BLaER1 treated with 17β-estradiol and CSF1 and Interleukin-3, amounts not matched to agents 10 nM and 100 nM (cell line): ENCODE measurements around the gene C12orf57.

Experiments used
- H3K27ac ChIP-seq, 11 experiments: shearing (Covaris generic); formaldehyde crosslinking; 2 replicates each; pipeline ENCODE4 v1.8.1; 2022
- H3K27me3 ChIP-seq, 11 experiments: shearing (Covaris generic); formaldehyde crosslinking; 2 replicates each; pipeline ENCODE4 v1.8.1; 2022
- H3K36me3 ChIP-seq, 11 experiments: shearing (Covaris generic); formaldehyde crosslinking; 2 replicates each; pipeline ENCODE4 v1.8.1; 2022
- H3K4me1 ChIP-seq, 10 experiments: shearing (Covaris generic); formaldehyde crosslinking; 2 replicates each; pipeline ENCODE4 v1.8.1; 2022
- H3K4me2 ChIP-seq, 11 experiments: shearing (Covaris generic); formaldehyde crosslinking; 2 replicates each; pipeline ENCODE4 v1.8.1; 2022
- H3K4me3 ChIP-seq, 10 experiments: shearing (Covaris generic); formaldehyde crosslinking; 2 replicates each; pipeline ENCODE4 v1.8.1; 2022
- H3K9ac ChIP-seq, 11 experiments: shearing (Covaris generic); formaldehyde crosslinking; 2 replicates each; pipeline ENCODE4 v1.8.1; 2022
- H3K9me3 ChIP-seq, 11 experiments: shearing (Covaris generic); formaldehyde crosslinking; replicated peaks in 1 of 11; 2 replicates each; pipeline ENCODE4 v1.8.1; 2022
- H4K20me1 ChIP-seq, 11 experiments: shearing (Covaris generic); formaldehyde crosslinking; 2 replicates each; pipeline ENCODE4 v1.8.1; 2022
- Cebpa-rat ChIP-seq, 11 experiments: shearing (Covaris generic); IDR thresholded peaks; 2 replicates each; pipeline ENCODE4 v1.8.1; 2022

Gene C12orf57

GRCh38 chr12:6937481-6938352 is 6.1 kb upstream of the C12orf57 start:
- Histone ChIP-seq H3K36me3 (peaks cover 33 to 86% (median 74%) of the 10 kb centered on the region in 11 experiments), H3K4me2 (peak overlapping the region; percentile 91 to 100 (median 98))

GRCh38 chr12:6938353-6939190 is 5.2 kb upstream of the C12orf57 start:
- H3K36me3 ChIP-seq, result peaks cover 30 to 77% (median 66%) of the 10 kb centered on the region in 11 experiments

More at GRCh38 chr12:6937481-6938352, 6.1 kb upstream of the C12orf57 start:
- no peak for TF ChIP-seq Cebpa-rat (IDR thresholded peaks at IDR 0.05)
- no peaks in the 10 kb centered on the region for H3K9me3 ChIP-seq
- peaks cover 56 to 81% (median 70%) of the 10 kb centered on the region in 10 experiments for H3K4me1 ChIP-seq
- H3K9ac ChIP-seq, result peak overlapping the region; percentile 87 to 98 (median 97)
- H3K4me3 ChIP-seq, result peak overlapping the region; percentile 69 to 92 (median 79)
- H3K27ac ChIP-seq, result peak overlapping the region; percentile 82 to 97 (median 94)
- H4K20me1 ChIP-seq, result peaks cover 0 to 38% (median 12%) of the 10 kb centered on the region in 11 experiments; a peak in 9 of 22 replicates
- H3K27me3 ChIP-seq, result no peaks in the 10 kb centered on the region

GRCh38 chr12:6939191-6939540 is 4.7 kb upstream of the C12orf57 start:
- Histone ChIP-seq H3K9me3 (no peaks in the 10 kb centered on the region), H3K4me2 (peak overlapping the region in 2 of 11 experiments; percentile 99; a peak in 3 of 22 replicates), H3K4me1 (peaks cover 52 to 73% (median 62%) of the 10 kb centered on the region in 10 experiments), H3K9ac (peak overlapping the region in 10 of 11 experiments; percentile 1 to 98 (median 96); a peak in 15 of 22 replicates), H4K20me1 (peaks cover 0 to 26% (median under 1%) of the 10 kb centered on the region in 11 experiments; a peak in 6 of 22 replicates), H3K27me3 (no peaks in the 10 kb centered on the region), H3K4me3 (no peak overlapping the region), H3K27ac (peak overlapping the region in 9 of 11 experiments; percentile 85 to 97 (median 96); a peak in 14 of 22 replicates), H3K36me3 (peaks cover 24 to 71% (median 60%) of the 10 kb centered on the region in 11 experiments)
- no peak for TF ChIP-seq Cebpa-rat (IDR thresholded peaks at IDR 0.05)

More at GRCh38 chr12:6938353-6939190, 5.2 kb upstream of the C12orf57 start:
- H4K20me1 ChIP-seq, result peaks cover 0 to 32% (median 7%) of the 10 kb centered on the region in 11 experiments; a peak in 8 of 22 replicates
- H3K9me3 ChIP-seq, result no peaks in the 10 kb centered on the region
- no peaks in the 10 kb centered on the region for H3K27me3 ChIP-seq
- H3K4me1 ChIP-seq, result peaks cover 58 to 79% (median 67%) of the 10 kb centered on the region in 10 experiments
- peak overlapping the region; percentile 45 to 92 (median 79); a peak in 19 of 20 replicates for H3K4me3 ChIP-seq
- TF ChIP-seq Cebpa-rat (IDR thresholded peaks at IDR 0.05), result no peak
- peak overlapping the region in 10 of 11 experiments; percentile 82 to 97 (median 95); a peak in 21 of 22 replicates for H3K27ac ChIP-seq
- H3K4me2 ChIP-seq, result peak overlapping the region; percentile 76 to 100 (median 98)
- H3K9ac ChIP-seq, result peak overlapping the region; percentile 87 to 98 (median 97)

GRCh38 chr12:6941267-6941666 is 2.6 kb upstream of the C12orf57 start:
- Histone ChIP-seq H3K27ac (peak overlapping the region in 3 of 11 experiments; percentile 10 to 95 (median 88); a peak in 5 of 22 replicates), H4K20me1 (0 out of 22 replicates have a peak, but pooled peaks cover 0 to 5% (median 0%) of the 10 kb centered on the region in 11 experiments), H3K27me3 (no peaks in the 10 kb centered on the region), H3K9ac (peak overlapping the region in 6 of 11 experiments; percentile 7 to 98 (median 71); a peak in 6 of 22 replicates), H3K9me3 (no peaks in the 10 kb centered on the region), H3K4me2 (peak overlapping the region in 1 of 11 experiments; percentile 18; a peak in 1 of 22 replicates), H3K36me3 (peaks cover 5 to 50% (median 39%) of the 10 kb centered on the region in 11 experiments; a peak in 20 of 22 replicates), H3K4me1 (peaks cover 46 to 69% (median 57%) of the 10 kb centered on the region in 10 experiments), H3K4me3 (no peak overlapping the region)
- TF ChIP-seq Cebpa-rat (IDR thresholded peaks at IDR 0.05), result no peak

GRCh38 chr12:6941782-6942181 is 2.0 kb upstream of the C12orf57 start:
- H3K27me3 ChIP-seq, result no peaks in the 10 kb centered on the region
- H3K4me2 ChIP-seq, result 0 out of 22 replicates have a peak overlapping the region, but pooled peaks of 2 of the 11 experiments have one; percentile 18 to 89
- H3K9me3 ChIP-seq, result no peaks in the 10 kb centered on the region
- peak overlapping the region in 4 of 11 experiments; percentile 88 to 95 (median 92); a peak in 6 of 22 replicates for H3K27ac ChIP-seq
- H3K36me3 ChIP-seq, result peaks cover 5 to 45% (median 35%) of the 10 kb centered on the region in 11 experiments; a peak in 20 of 22 replicates
- H4K20me1 ChIP-seq, result 0 out of 22 replicates have a peak, but pooled peaks cover 0 to under 1% (median 0%) of the 10 kb centered on the region in 11 experiments
- peak overlapping the region in 7 of 11 experiments; percentile 7 to 98 (median 87); a peak in 8 of 22 replicates for H3K9ac ChIP-seq
- no peak for TF ChIP-seq Cebpa-rat (IDR thresholded peaks at IDR 0.05)
- peaks cover 46 to 69% (median 57%) of the 10 kb centered on the region in 10 experiments for H3K4me1 ChIP-seq
- no peak overlapping the region for H3K4me3 ChIP-seq

GRCh38 chr12:6942331-6942665 is 1.5 kb upstream of the C12orf57 start:
- Histone ChIP-seq H3K4me3 (no peak overlapping the region), H3K27me3 (no peaks in the 10 kb centered on the region), H4K20me1 (no peaks in the 10 kb centered on the region), H3K36me3 (peaks cover 5 to 44% (median 35%) of the 10 kb centered on the region in 11 experiments; a peak in 20 of 22 replicates), H3K4me2 (peak overlapping the region; percentile 87 to 100 (median 97)), H3K4me1 (peaks cover 47 to 69% (median 57%) of the 10 kb centered on the region in 10 experiments), H3K27ac (peak overlapping the region in 10 of 11 experiments; percentile 86 to 96 (median 94); a peak in 19 of 22 replicates), H3K9me3 (no peaks in the 10 kb centered on the region), H3K9ac (peak overlapping the region; percentile 77 to 98 (median 89); a peak in 18 of 22 replicates)
- no peak for TF ChIP-seq Cebpa-rat (IDR thresholded peaks at IDR 0.05)

- H3K4me1 ChIP-seq, result peaks cover 50 to 72% (median 61%) of the 10 kb centered on the region in 10 experiments
Measured at GRCh38 chr12:6943389-6943721, 467 bp upstream of the C12orf57 start.

More at GRCh38 chr12:6943389-6943721, 467 bp upstream of the C12orf57 start:
- no peaks in the 10 kb centered on the region for H3K9me3 ChIP-seq
- no peaks in the 10 kb centered on the region for H4K20me1 ChIP-seq
- peak overlapping the region; percentile 87 to 100 (median 97) for H3K4me2 ChIP-seq
- H3K36me3 ChIP-seq, result peaks cover 5 to 43% (median 34%) of the 10 kb centered on the region in 11 experiments; a peak in 20 of 22 replicates
- H3K4me3 ChIP-seq, result peak overlapping the region; percentile 60 to 79 (median 73); a peak in 18 of 20 replicates
- no peaks in the 10 kb centered on the region for H3K27me3 ChIP-seq
- peak overlapping the region; percentile 77 to 98 (median 89) for H3K9ac ChIP-seq
- TF ChIP-seq Cebpa-rat (IDR thresholded peaks at IDR 0.05), result no peak
- H3K27ac ChIP-seq, result peak overlapping the region; percentile 86 to 96 (median 93)
